Endometrial microvascular endothelial cells (primary cell): ENCODE measurements around the gene CLIC1. TPM values are rescaled to one million over a fixed set of nuclear protein-coding genes. Genes with fewer than 3 reads are reported as not detected.

Source experiments
- in situ Hi-C: cut with HindIII; loops from 2 replicates; pipeline ENCODE4 v1.10.0; 2017; ENCODE audit warnings: low sequenced_read_pairs, low pct_unique_long_range_greater_than_20kb; ENCODE audit errors: inconsistent ontology term
- total RNA-seq: library from RNA; depleted of rRNA; stranded (reverse); fragments of >200 nt; gene quantifications from one replicate; pipeline ENCODE4 v1.2.3, GENCODE V29; 2015; ENCODE audit errors: inconsistent ontology term

CLIC1 gene
- total RNA-seq, 1 donor from 2014 or later = 1,067 TPM

DNA sequence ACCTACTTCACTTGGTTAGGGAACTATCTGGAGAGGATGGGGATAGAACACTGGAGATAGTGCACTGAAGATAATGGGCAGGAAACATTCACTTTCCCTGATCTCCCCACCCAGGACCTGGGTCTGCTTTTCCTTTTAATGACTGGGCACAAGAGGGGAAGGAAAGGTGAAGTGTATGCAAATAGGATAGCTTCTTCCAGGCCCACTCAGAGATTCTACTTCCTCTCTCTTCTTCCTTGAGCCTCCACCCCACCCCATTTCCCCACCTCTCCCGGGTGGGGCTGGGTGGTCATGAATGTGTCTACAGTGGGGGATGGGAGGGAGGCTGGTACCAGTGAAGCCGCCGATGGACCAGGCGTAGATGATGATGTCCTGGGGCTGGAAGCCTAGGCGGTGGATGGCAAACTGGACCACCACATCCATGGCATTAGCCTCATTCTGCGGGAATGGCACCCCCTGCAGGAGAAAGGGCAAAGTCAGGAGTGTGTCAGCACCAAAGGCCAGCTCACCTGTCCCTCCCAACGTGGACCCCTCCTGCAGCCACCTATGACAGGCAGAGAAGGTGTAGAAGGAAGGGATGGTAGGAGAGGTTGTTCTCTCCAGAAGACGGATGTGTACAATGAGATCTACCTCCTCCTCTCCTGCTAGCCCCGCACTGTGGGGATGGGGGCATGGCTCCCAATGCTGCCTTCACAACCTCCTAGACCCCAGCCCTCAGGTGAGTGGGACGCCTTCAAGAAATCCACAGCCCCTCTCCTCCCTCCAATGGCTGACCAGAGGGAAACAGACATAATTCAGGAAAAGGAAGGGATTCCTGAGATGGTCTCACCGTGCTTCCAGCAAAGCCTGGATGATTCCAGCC lies 46.9 kb downstream of the CLIC1 start:
- in situ Hi-C loops = no loop called here

GRCh38 chr6:31687860-31688693 lies 48.3 kb downstream of the CLIC1 start:
- in situ Hi-C loops = no loop called here

DNA sequence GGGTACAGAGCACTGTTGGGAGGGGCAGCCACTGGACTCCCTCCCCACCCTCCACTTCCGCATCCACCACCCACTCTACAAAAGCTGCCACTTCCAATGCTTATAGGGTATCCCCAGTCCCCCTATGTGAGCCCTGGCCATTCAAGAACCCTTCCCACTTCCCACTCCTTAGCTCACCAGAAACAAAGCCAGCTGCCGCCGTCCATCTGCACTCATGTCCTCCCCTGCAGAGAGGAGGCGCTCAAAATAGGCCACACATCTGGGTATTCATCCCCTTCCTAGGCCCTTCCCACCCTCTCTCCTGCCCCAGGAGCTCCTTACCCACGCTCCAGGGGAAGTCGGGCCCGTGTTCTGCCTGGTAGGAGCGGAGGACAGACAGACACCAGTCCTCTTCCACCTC lies 49.0 kb downstream of the CLIC1 start:
- in situ Hi-C loops = no loop called here

- in situ Hi-C loops = no loop called here
Measured at GRCh38 chr6:31686483-31686882, 49.8 kb downstream of the CLIC1 start.

DNA sequence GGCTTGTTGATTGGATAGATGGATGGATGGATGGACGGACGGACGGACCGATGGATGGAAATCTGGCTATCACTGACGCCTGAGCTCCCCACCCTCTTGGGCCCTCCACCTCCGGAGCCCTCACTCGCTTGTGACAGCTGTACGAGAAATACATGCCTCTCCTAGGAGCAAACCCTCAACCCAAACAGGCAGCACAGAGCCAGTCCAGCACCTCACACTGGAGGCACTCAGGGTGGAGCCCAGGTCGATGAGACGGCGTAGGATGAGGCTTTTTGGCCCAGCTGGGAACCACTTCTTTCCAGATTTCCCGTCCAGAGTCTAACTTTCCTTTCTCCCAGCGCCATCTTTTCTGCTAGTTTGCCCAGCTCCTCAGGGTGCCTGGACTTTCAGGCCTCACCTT lies 52.7 kb downstream of the CLIC1 start:
- in situ Hi-C loops = no loop called here

GRCh38 chr6:31681135-31681671 lies 55.1 kb downstream of the CLIC1 start:
- in situ Hi-C loops = no loop called here

Other genes with a start within 250 kb of the CLIC1 start
- gene MICB, start 238.4 kb downstream of the CLIC1 start, total RNA-seq = 26.1 TPM
- gene MCCD1, start 207.6 kb downstream of the CLIC1 start, total RNA-seq = not detected
- gene DDX39B, start 194.5 kb downstream of the CLIC1 start, total RNA-seq = 465 TPM
- not detected for gene ATP6V1G2, start 189.9 kb downstream of the CLIC1 start, total RNA-seq
- gene NFKBIL1, start 188.9 kb downstream of the CLIC1 start, total RNA-seq = 13.1 TPM
- not detected for gene LTA, start 164.2 kb downstream of the CLIC1 start, total RNA-seq
- not detected for gene TNF, start 161.0 kb downstream of the CLIC1 start, total RNA-seq
- gene LTB, start 154.1 kb downstream of the CLIC1 start, total RNA-seq = not detected
- gene LST1, start 150.3 kb downstream of the CLIC1 start, total RNA-seq = not detected
- gene NCR3, start 143.5 kb downstream of the CLIC1 start, total RNA-seq = not detected
- gene AIF1, start 121.3 kb downstream of the CLIC1 start, total RNA-seq = not detected
- gene PRRC2A, start 115.8 kb downstream of the CLIC1 start, total RNA-seq = 79.4 TPM
- 262 TPM for gene BAG6, start 83.9 kb downstream of the CLIC1 start, total RNA-seq
- gene APOM, start 80.6 kb downstream of the CLIC1 start, total RNA-seq = 1.9 TPM
- gene C6orf47, start 75.8 kb downstream of the CLIC1 start, total RNA-seq = 17.2 TPM
- 15.2 TPM for gene GPANK1, start 71.5 kb downstream of the CLIC1 start, total RNA-seq
- gene CSNK2B, start 70.5 kb downstream of the CLIC1 start, total RNA-seq = 271 TPM
- 1.1 TPM for gene LY6G5B, start 66.6 kb downstream of the CLIC1 start, total RNA-seq
- 0.93 TPM for gene LY6G5C, start 55.5 kb downstream of the CLIC1 start, total RNA-seq
- gene ABHD16A, start 33.2 kb downstream of the CLIC1 start, total RNA-seq = 44.8 TPM
- gene LY6G6F, start 29.7 kb downstream of the CLIC1 start, total RNA-seq = not detected
- not detected for gene LY6G6D, start 21.2 kb downstream of the CLIC1 start, total RNA-seq
- not detected for gene LY6G6C, start 14.8 kb downstream of the CLIC1 start, total RNA-seq
- gene MPIG6B, start 13.2 kb downstream of the CLIC1 start, total RNA-seq = not detected
- 64.2 TPM for gene DDAH2, start 7.2 kb downstream of the CLIC1 start, total RNA-seq
- gene MSH5, start 3.5 kb upstream of the CLIC1 start, total RNA-seq = 7.8 TPM
- not detected for gene SAPCD1, start 26.1 kb upstream of the CLIC1 start, total RNA-seq
- not detected for gene VWA7, start 40.8 kb upstream of the CLIC1 start, total RNA-seq
- 101 TPM for gene VARS1, start 59.2 kb upstream of the CLIC1 start, total RNA-seq
- 172 TPM for gene LSM2, start 70.4 kb upstream of the CLIC1 start, total RNA-seq
- 0.65 TPM for gene HSPA1L, start 78.8 kb upstream of the CLIC1 start, total RNA-seq
- gene HSPA1A, start 79.0 kb upstream of the CLIC1 start, total RNA-seq = 171 TPM
- 120 TPM for gene HSPA1B, start 91.2 kb upstream of the CLIC1 start, total RNA-seq
- gene NEU1, start 126.3 kb upstream of the CLIC1 start, total RNA-seq = 94.3 TPM
- 2.6 TPM for gene SLC44A4, start 142.5 kb upstream of the CLIC1 start, total RNA-seq
- 41.2 TPM for gene EHMT2, start 161.2 kb upstream of the CLIC1 start, total RNA-seq
- not detected for gene ZBTB12, start 165.6 kb upstream of the CLIC1 start, total RNA-seq
- not detected for gene C2, start 191.2 kb upstream of the CLIC1 start, total RNA-seq
- gene CFB, start 209.6 kb upstream of the CLIC1 start, total RNA-seq = 1.6 TPM
- 141 TPM for gene NELFE, start 222.4 kb upstream of the CLIC1 start, total RNA-seq
- 78.6 TPM for gene SKIC2, start 222.6 kb upstream of the CLIC1 start, total RNA-seq
- 13.8 TPM for gene DXO, start 235.6 kb upstream of the CLIC1 start, total RNA-seq
- 1.0 TPM for gene C4A, start 245.5 kb upstream of the CLIC1 start, total RNA-seq